Midbrain (tissue), 1 donor: ENCODE data around the gene NEURL1.
"Not testable (repeated sequence)": the region's sequence is repeated elsewhere in the genome, so short reads cannot be mapped to it uniquely, and the experiment has no call there.

Experiments used
- DNase-seq: peaks from one replicate; lab custom pipeline; 2025; lab: John Stamatoyannopoulos, UW

NEURL1 gene

GRCh38 chr10:103607051-103607450 is 113.5 kb downstream of the NEURL1 start:
- DNase-seq: not testable (repeated sequence)

GRCh38 chr10:103608056-103608455 is 114.6 kb downstream of the NEURL1 start:
- DNase-seq: not testable (repeated sequence)

- no peak for DNase-seq
These were observed 116.0 kb downstream of the NEURL1 start for GRCh38 chr10:103609231-103610082.

GRCh38 chr10:103610083-103610472 is 116.6 kb downstream of the NEURL1 start:
- no peak for DNase-seq

DNA sequence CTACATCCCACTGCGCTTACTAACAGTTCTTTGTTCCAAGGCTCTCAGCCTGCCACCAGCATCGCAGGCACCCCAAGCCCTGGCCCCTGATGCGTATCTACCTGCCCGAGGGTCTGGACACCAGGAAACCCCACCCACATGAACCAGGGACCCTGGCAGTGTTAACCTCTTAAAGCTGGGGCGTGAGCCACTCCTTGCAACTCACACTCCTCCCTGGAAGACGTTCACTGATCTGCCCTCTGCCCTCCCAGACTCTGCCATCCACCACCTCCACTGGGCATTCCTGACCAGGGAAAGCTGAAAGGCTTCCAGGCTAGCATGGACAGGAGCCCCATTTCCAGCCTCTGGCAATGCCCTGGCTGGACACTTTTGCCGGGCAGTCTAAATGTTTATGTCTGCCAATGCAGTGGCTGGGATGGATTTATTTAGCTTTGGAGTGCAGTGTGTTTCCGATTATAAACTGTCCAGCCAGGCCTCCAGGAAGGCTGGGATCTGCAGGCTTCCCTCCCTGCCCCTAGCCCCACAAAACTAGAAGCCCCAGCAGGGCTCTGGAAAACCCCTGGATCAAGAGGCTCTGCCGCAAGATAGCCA is 117.5 kb downstream of the NEURL1 start:
- no peak for DNase-seq

- peak; percentile 27 for DNase-seq
These were observed 119.2 kb downstream of the NEURL1 start for GRCh38 chr10:103612462-103613365.

- DNase-seq: no peak
These were observed 120.1 kb downstream of the NEURL1 start for GRCh38 chr10:103613616-103614015.

- DNase-seq: no peak
These were observed 121.0 kb downstream of the NEURL1 start for GRCh38 chr10:103614306-103615158.

- no peak for DNase-seq
These were observed 123.4 kb downstream of the NEURL1 start for GRCh38 chr10:103616705-103617601.

GRCh38 chr10:103617602-103618385 is 124.3 kb downstream of the NEURL1 start:
- no peak for DNase-seq

- DNase-seq: peak; percentile 57
These were observed 125.3 kb downstream of the NEURL1 start for GRCh38 chr10:103618575-103619423.

GRCh38 chr10:103619424-103620351 is 126.2 kb downstream of the NEURL1 start:
- DNase-seq: no peak

GRCh38 chr10:103620352-103620740 is 126.8 kb downstream of the NEURL1 start:
- DNase-seq: no peak

- no peak for DNase-seq
These were observed 127.6 kb downstream of the NEURL1 start for GRCh38 chr10:103620891-103621782.

DNA sequence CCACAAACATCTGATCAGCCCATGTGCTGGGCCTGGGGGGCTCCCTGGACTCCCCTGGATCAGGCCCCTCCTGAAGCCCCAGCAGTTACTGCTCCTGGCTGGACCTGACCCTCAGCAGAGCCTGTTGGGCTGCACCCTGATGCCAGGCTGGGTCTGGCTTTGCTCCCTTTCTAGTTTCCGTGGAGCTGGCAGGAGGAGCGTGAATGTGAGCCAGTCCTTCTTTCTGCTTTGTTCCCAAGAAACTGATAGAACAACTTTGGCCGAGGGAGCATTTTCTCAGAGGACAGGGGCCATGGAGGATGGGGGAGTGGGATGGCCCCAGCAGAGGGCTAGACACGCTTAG is 128.2 kb downstream of the NEURL1 start:
- no peak for DNase-seq

- no peak for DNase-seq
These were observed 128.8 kb downstream of the NEURL1 start for GRCh38 chr10:103622286-103622685.
